ENCODE measurements around the gene EFNA2. TPM values are rescaled to one million over a fixed set of nuclear protein-coding genes. Genes with fewer than 3 reads are reported as not detected.

EFNA2 gene
- total RNA-seq, 4 donors from 2014 or later, result not detected

GRCh38 chr19:1280636-1281568 is 4.8 kb upstream of the EFNA2 start:
- intact Hi-C loops (cut with DNase I; ENCODE audit: low total_unique reads), result loop anchor here (10.0 kb wide), 1 partner anchor 74 kb away; a partner anchor contains a TSS
- 78 to 81% methylated on average over 36 to 44 of the region's 53 CpGs for WGBS, 2 donors
- TF ChIP-seq CTCF (IDR thresholded peaks at IDR 0.05) (no peak), POLR2A (IDR thresholded peaks at IDR 0.05) (no peak)
- no peak overlapping the region for H3K4me3 ChIP-seq (ENCODE audit: low read depth, poor library complexity, severe bottlenecking)
- no peak for DNase-seq (ENCODE audit: low spot score in 2 of 2)

GRCh38 chr19:1281569-1282287 is 3.9 kb upstream of the EFNA2 start:
- 61 to 65% methylated on average over 11 to 13 of the region's 15 CpGs for WGBS, 2 donors
- no peak for DNase-seq (ENCODE audit: low spot score in 2 of 2)
- intact Hi-C loops (cut with DNase I; ENCODE audit: low total_unique reads), result loop anchor here (10.0 kb wide), 1 partner anchor 73 kb away; a partner anchor contains a TSS
- no peak overlapping the region for H3K4me3 ChIP-seq (ENCODE audit: low read depth, poor library complexity, severe bottlenecking)
- no peak for TF ChIP-seq POLR2A (IDR thresholded peaks at IDR 0.05)
- no peak for TF ChIP-seq CTCF (IDR thresholded peaks at IDR 0.05)

- 60 to 72% methylated on average over 15 to 18 of the region's 18 CpGs for WGBS, 2 donors
- no peak for TF ChIP-seq POLR2A (IDR thresholded peaks at IDR 0.05)
- no peak for TF ChIP-seq CTCF (IDR thresholded peaks at IDR 0.05)
- H3K4me3 ChIP-seq (ENCODE audit: low read depth, poor library complexity, severe bottlenecking), result no peak overlapping the region
- DNase-seq (ENCODE audit: low spot score in 2 of 2), result no peak
- intact Hi-C loops (cut with DNase I; ENCODE audit: low total_unique reads), result loop anchor here (10.0 kb wide), 1 partner anchor 72 kb away; a partner anchor contains a TSS
Measured at GRCh38 chr19:1282588-1283206, 3.0 kb upstream of the EFNA2 start.

- TF ChIP-seq POLR2A (IDR thresholded peaks at IDR 0.05), result no peak
- TF ChIP-seq CTCF (IDR thresholded peaks at IDR 0.05), result no peak
- H3K4me3 ChIP-seq (ENCODE audit: low read depth, poor library complexity, severe bottlenecking), result no peak overlapping the region
- intact Hi-C loops (cut with DNase I; ENCODE audit: low total_unique reads), result loop anchor here (10.0 kb wide), 1 partner anchor 71 kb away; a partner anchor contains a TSS
- WGBS, 2 donors, result 73 to 74% methylated on average over 21 to 28 of the region's 29 CpGs
- no peak for DNase-seq (ENCODE audit: low spot score in 2 of 2)
Measured at GRCh38 chr19:1283207-1283916, 2.3 kb upstream of the EFNA2 start.

GRCh38 chr19:1283917-1284292 is 1.8 kb upstream of the EFNA2 start:
- TF ChIP-seq POLR2A (IDR thresholded peaks at IDR 0.05), result no peak
- TF ChIP-seq CTCF (IDR thresholded peaks at IDR 0.05), result no peak
- WGBS, 2 donors, result 69 to 76% methylated on average over 9 to 12 of the region's 12 CpGs
- H3K4me3 ChIP-seq (ENCODE audit: low read depth, poor library complexity, severe bottlenecking), result no peak overlapping the region
- DNase-seq (ENCODE audit: low spot score in 2 of 2), result no peak
- intact Hi-C loops (cut with DNase I; ENCODE audit: low total_unique reads), result loop anchor here (10.0 kb wide), 1 partner anchor 71 kb away; a partner anchor contains a TSS
